Keratinocyte (primary cell): ENCODE measurements around the gene RPS29. TPM values are rescaled to one million over a fixed set of nuclear protein-coding genes. Genes with fewer than 3 reads are reported as not detected.
"Not testable (repeated sequence)": the region's sequence is repeated elsewhere in the genome, so short reads cannot be mapped to it uniquely, and the experiment has no call there.

Experiments used
- DNase-seq: peaks from one replicate; pipeline ENCODE4 v3.0.0-alpha.2; 2011; ENCODE audit warnings: low read depth, missing footprints, low spot score
- FAIRE-seq: peaks from 2 replicates; lab custom pipeline; 2011; peaks lifted over from hg19 to GRCh38; lab: Jason Lieb, UNC
- H2AFZ ChIP-seq: 2 replicates; pipeline ENCODE4 v1.6.0; 2012; ENCODE audit warnings: low read length, control low read depth, inconsistent platforms; ENCODE audit not compliant: control insufficient read depth
- H3K27ac ChIP-seq: 2 replicates; pipeline ENCODE4 v1.5.1; 2011; ENCODE audit warnings: low read length; ENCODE audit not compliant: control insufficient read depth, insufficient read depth
- H3K27me3 ChIP-seq: 3 replicates; pipeline ENCODE4 v1.6.0; 2011; ENCODE audit warnings: low read length; ENCODE audit not compliant: control insufficient read depth, insufficient read depth; ENCODE audit errors: extremely low read depth
- H3K36me3 ChIP-seq, 2 experiments: 2 replicates in 1 of 2; 3 replicates in 1 of 2; pipeline ENCODE4 v1.5.1; 2011; ENCODE audit warnings: low read length in 2 of 2, mild to moderate bottlenecking in 1 of 2; ENCODE audit not compliant: control insufficient read depth in 2 of 2, insufficient read depth in 2 of 2; ENCODE audit errors: extremely low read depth in 1 of 2
- H3K4me1 ChIP-seq: 3 replicates; pipeline ENCODE4 v1.5.1; 2011; ENCODE audit warnings: low read length; ENCODE audit not compliant: control insufficient read depth, insufficient read depth; ENCODE audit errors: extremely low read depth
- H3K4me2 ChIP-seq: 3 replicates; pipeline ENCODE4 v1.6.0; 2011; ENCODE audit warnings: low read depth, low read length; ENCODE audit not compliant: control insufficient read depth, insufficient read depth; ENCODE audit errors: extremely low read depth
- H3K4me3 ChIP-seq, 3 experiments: fragments of 200-600 bp in 1 of 3; sonication (generic) in 1 of 3; 2 replicates in 2 of 3; 3 replicates in 1 of 3; pipeline ENCODE4 v1.5.1; 2011 to 2016; ENCODE audit warnings: low read length in 3 of 3, mild to moderate bottlenecking in 3 of 3, control low read depth in 2 of 3, inconsistent platforms in 1 of 3, low read depth in 1 of 3, mixed read lengths in 1 of 3, mixed run types in 1 of 3, moderate library complexity in 1 of 3; ENCODE audit not compliant: control insufficient read depth in 2 of 3, insufficient read depth in 2 of 3; ENCODE audit errors: extremely low read depth in 1 of 3
- H3K79me2 ChIP-seq: 2 replicates; pipeline ENCODE4 v1.6.0; 2012; ENCODE audit warnings: low read length; ENCODE audit not compliant: control insufficient read depth, insufficient read depth
- H3K9ac ChIP-seq: 3 replicates; pipeline ENCODE4 v1.6.0; 2011; ENCODE audit warnings: low read length; ENCODE audit not compliant: control insufficient read depth, insufficient read depth; ENCODE audit errors: extremely low read depth
- H3K9me1 ChIP-seq: 3 replicates; pipeline ENCODE4 v1.6.0; 2011; ENCODE audit warnings: low read length; ENCODE audit not compliant: control insufficient read depth, insufficient read depth; ENCODE audit errors: extremely low read depth
- H3K9me3 ChIP-seq: 2 replicates; pipeline ENCODE4 v1.5.1; 2012; ENCODE audit warnings: low read depth, low read length; ENCODE audit not compliant: control insufficient read depth
- H4K20me1 ChIP-seq: 3 replicates; pipeline ENCODE4 v1.6.0; 2011; ENCODE audit warnings: low read length; ENCODE audit not compliant: control insufficient read depth, insufficient read depth; ENCODE audit errors: extremely low read depth
- EZH2 ChIP-seq: IDR thresholded peaks from one replicate; pipeline ENCODE4 v1.6.1; 2012; ENCODE audit warnings: inconsistent platforms, mild to moderate bottlenecking, low read length, moderate library complexity
- dilution Hi-C: fragments of 300-500 bp; cut with MboI; formaldehyde crosslinking; loops from one replicate; pipeline ENCODE4 v1.7.0; 2020; ENCODE audit warnings: low sequenced_read_pairs; ENCODE audit not compliant: extremely low pct_ligation_motif_present
- polyA plus RNA-seq, 5 experiments: library from polyadenylated mRNA; depleted of rRNA in 3 of 5; stranded (reverse) in 3 of 5; stranded (forward) in 1 of 5; unstranded in 1 of 5; fragments of >200 nt; gene quantifications; 1 replicate in 1 of 5; 2 replicates in 3 of 5; 3 replicates in 1 of 5; pipeline versions ENCODE4 v1.2.1 to v1.2.3, GENCODE V29; 2011 to 2012; ENCODE audit warnings: missing spikeins in 2 of 5, low read depth in 1 of 5, low replicate concordance in 1 of 5
- TF ChIP-seq, protein P1 (sequence below), 3 experiments: IDR thresholded peaks in 1 of 3; conservative IDR thresholded peaks in 1 of 3; optimal IDR thresholded peaks in 1 of 3; 2 replicates in 2 of 3; 3 replicates in 1 of 3; pipeline versions ENCODE3 to v1.5.1; 2011; ENCODE audit warnings: low read length in 3 of 3, mild to moderate bottlenecking in 3 of 3, moderate library complexity in 2 of 3, control low read depth in 1 of 3, inconsistent platforms in 1 of 3; ENCODE audit not compliant: insufficient read depth in 2 of 3; ENCODE audit errors: extremely low read depth in 1 of 3

RPS29 gene
- polyA plus RNA-seq, 1 donor (not counting 4 experiments of a cell fraction or from before 2014, with no cell fraction given) = 3,884 TPM

DNA sequence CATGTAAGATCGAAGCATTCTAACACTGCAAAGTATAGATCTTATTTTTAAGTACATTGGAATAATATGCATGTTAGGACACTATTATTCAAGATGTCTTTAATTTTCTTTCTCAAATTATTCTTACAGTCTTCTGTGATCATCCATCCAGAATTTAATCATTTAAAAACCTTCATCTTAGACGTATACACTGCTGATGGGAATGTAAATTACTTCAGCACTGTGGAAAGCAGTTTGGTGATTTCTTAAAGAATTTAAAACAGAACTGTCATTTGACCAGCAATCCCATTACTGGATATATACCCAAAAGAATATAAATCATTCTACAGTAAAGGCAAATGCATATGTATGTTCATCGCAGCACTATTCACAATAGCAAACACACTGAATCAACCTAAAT, 3.2 kb upstream of the RPS29 start:
- TF ChIP-seq, protein P1, sequence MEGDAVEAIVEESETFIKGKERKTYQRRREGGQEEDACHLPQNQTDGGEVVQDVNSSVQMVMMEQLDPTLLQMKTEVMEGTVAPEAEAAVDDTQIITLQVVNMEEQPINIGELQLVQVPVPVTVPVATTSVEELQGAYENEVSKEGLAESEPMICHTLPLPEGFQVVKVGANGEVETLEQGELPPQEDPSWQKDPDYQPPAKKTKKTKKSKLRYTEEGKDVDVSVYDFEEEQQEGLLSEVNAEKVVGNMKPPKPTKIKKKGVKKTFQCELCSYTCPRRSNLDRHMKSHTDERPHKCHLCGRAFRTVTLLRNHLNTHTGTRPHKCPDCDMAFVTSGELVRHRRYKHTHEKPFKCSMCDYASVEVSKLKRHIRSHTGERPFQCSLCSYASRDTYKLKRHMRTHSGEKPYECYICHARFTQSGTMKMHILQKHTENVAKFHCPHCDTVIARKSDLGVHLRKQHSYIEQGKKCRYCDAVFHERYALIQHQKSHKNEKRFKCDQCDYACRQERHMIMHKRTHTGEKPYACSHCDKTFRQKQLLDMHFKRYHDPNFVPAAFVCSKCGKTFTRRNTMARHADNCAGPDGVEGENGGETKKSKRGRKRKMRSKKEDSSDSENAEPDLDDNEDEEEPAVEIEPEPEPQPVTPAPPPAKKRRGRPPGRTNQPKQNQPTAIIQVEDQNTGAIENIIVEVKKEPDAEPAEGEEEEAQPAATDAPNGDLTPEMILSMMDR (optimal IDR thresholded peaks at IDR 0.05 in 1 of 3, IDR thresholded peaks at IDR 0.05 in 1 of 3, conservative IDR thresholded peaks at IDR 0.05 in 1 of 3; ENCODE audit: extremely low read depth in 1 of 3, insufficient read depth in 2 of 3, low read length in 3 of 3) = no peak
- TF ChIP-seq EZH2 = no peak
- Histone ChIP-seq H3K27ac (no peak overlapping the region), H3K36me3 (no peaks in the 10 kb centered on the region), H3K27me3 (no peaks in the 10 kb centered on the region), H3K9me3 (no peaks in the 10 kb centered on the region), H3K4me3 (no peak overlapping the region), H3K4me2 (no peak overlapping the region), H4K20me1 (no peaks in the 10 kb centered on the region), H3K9ac (no peak overlapping the region), H3K4me1 (peaks cover 3% of the 10 kb centered on the region), H3K79me2 (peaks cover 17% of the 10 kb centered on the region), H3K9me1 (no peaks in the 10 kb centered on the region), H2AFZ (no peak overlapping the region)
- no peak for DNase-seq
- dilution Hi-C loops = no loop called here
- no peak for FAIRE-seq

DNA sequence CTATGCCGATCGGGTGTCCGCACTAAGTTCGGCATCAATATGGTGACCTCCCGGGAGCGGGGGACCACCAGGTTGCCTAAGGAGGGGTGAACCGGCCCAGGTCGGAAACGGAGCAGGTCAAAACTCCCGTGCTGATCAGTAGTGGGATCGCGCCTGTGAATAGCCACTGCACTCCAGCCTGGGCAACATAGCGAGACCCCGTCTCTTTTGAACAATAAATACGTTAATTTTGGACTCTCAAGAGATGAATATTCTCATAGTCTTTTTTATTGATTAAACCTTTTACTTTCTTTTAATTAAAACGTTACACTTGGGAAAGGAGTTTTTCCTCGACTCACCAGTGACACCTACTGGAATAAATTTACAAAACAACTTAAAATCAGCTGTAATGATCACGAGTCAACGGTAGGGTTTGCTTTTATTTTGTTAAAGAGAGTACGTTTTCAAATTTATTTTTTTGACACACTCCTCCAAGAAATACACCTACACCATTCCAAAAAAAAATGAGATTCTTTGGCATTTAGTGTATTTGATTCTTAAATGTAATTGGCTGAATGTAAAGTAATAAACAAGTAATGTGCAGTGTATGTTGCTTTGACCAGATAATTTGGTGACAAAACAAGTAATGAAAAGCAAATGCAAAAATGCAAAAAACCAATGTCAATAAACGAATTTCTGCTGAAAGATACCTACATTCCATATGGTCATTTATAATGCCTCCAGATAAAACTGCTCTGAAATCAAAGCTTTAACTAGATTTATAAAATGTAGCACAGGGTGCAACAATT, 687 bp upstream of the RPS29 start:
- DNase-seq = no peak
- H3K9me3 ChIP-seq = no peaks in the 10 kb centered on the region

DNA sequence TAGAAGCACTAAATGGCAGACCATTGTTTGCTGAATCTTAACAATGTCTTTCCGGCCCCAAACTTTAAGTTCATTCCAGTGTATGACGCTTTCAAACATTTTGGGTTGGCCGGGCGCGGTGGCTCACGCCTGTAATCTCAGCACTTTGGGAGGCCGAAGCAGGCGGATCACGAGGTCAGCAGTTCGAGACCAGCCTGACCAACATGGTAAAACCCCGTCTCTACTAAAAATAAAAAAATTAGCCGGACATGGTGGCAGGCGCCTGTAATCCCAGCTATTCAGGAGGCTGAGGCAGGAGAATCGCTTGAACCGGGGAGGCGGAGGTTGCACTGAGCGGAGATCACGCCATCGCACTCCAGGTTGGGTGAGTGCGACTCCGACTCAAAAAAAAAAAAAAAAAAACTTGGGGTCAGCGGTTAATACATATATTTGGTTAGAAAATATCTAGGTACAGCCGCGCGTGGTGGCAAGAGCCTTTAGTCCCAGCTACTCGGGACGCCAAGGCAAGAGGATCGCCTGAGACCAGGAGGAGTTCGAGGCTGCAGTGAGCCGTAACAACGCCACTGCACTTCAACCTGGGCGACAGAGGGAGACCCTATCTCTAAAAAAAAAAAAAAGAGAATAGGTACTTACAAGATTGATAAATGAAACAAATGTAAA, 1.1 kb downstream of the RPS29 start:
- dilution Hi-C loops, FAIRE-seq: not testable (repeated sequence)

More for the DNA sequence above, 687 bp upstream of the RPS29 start:
- H4K20me1 ChIP-seq = peaks cover 3% of the 10 kb centered on the region
- TF ChIP-seq, protein P1 (optimal IDR thresholded peaks at IDR 0.05 in 1 of 3, IDR thresholded peaks at IDR 0.05 in 1 of 3, conservative IDR thresholded peaks at IDR 0.05 in 1 of 3; ENCODE audit: extremely low read depth in 1 of 3, insufficient read depth in 2 of 3, low read length in 3 of 3) = peak in 2 of 3 experiments; percentile 52 to 76
- no peak for TF ChIP-seq EZH2
- peaks cover 40% of the 10 kb centered on the region for H3K79me2 ChIP-seq
- no peak overlapping the region for H3K27ac ChIP-seq
- peaks cover 12% of the 10 kb centered on the region for H3K4me1 ChIP-seq
- H3K27me3 ChIP-seq = no peaks in the 10 kb centered on the region
- H3K9me1 ChIP-seq = no peaks in the 10 kb centered on the region
- H3K9ac ChIP-seq = no peak overlapping the region
- dilution Hi-C loops = no loop called here
- peaks cover 5 to 8% of the 10 kb centered on the region in 2 experiments for H3K36me3 ChIP-seq
- H3K4me2 ChIP-seq = peak overlapping the region; percentile 60
- H3K4me3 ChIP-seq = peak overlapping the region in 1 of 3 experiments; percentile 42
- peak overlapping the region; percentile 71 for H2AFZ ChIP-seq
- no peak for FAIRE-seq

More for the DNA sequence above, 1.1 kb downstream of the RPS29 start:
- not testable (repeated sequence) for H3K9me3 ChIP-seq, DNase-seq, H2AFZ ChIP-seq, H4K20me1 ChIP-seq, H3K36me3 ChIP-seq, H3K9me1 ChIP-seq, H3K27me3 ChIP-seq
- H3K4me2 ChIP-seq = peak overlapping the region; percentile 77
- H3K79me2 ChIP-seq = peaks cover 50% of the 10 kb centered on the region
- H3K4me3 ChIP-seq = peak overlapping the region; percentile 77 to 98 (median 88)
- peaks cover 19% of the 10 kb centered on the region for H3K4me1 ChIP-seq
- H3K9ac ChIP-seq = peak overlapping the region; percentile 97
- H3K27ac ChIP-seq = peak overlapping the region; percentile 88
